ENCODE results near the gene ENG. TPM values are rescaled to one million over a fixed set of nuclear protein-coding genes. Genes with fewer than 3 reads are reported as not detected.
A peak's percentile ranks its signal among the peaks of the same experiment; 100 is the strongest.

The ENG gene
- total RNA-seq, 1 experiment from 2014 or later: 0.76 TPM

DNA sequence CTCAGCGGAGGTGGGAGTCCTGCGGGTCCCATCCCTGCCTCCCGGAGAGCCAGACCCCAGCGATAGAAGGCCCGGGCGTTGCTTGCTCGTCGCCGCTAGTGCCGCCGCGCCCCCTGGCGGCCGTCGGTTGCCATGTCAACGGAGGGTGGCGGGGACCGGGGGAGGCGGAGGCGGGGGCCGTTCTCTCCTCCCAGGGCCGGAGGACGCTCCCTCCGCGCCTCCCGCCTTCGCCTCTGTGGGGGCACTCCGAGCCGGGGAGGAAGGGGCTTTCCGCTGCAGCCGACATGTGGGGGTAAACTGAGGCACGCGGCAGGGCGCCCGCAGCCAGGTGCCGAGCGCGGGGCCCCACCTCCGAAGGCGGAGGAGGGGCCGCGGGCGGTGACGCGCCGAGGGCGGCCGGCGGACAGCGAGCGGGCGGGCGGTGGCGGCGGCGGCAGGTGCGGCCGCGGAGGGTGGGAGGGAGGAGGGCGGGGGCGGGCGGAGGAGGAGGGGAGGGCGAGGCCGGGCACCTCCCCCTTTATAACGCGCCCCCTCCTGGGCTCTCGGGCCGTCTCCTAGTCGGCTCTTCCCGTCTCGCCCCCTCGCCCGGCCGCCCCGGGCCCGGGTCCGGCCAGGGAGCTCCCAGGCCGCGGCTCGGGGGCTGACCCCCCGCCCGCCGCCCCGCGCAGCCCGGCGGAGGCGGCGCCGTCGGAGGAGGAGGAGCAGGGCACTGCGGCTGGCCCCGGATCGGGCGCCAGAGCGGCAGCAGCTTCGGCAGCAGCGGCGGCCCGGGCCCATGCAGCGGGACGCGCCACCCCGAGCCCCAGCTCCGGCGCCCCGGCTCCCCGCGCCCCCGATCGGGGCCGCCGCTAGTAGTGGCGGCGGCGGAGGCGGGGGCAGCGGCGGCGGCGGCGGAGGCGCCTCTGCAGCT is 69.2 kb downstream of the ENG start:
- DNase-seq (ENCODE audit: low read depth, low spot score) (peak; percentile 60), ATAC-seq (peak; percentile 67)
- Histone ChIP-seq H3K27me3 (ENCODE audit: insufficient read depth, low read length) (no peaks in the 10 kb centered on the region), H2AFZ (ENCODE audit: low read depth, low read length, poor library complexity, severe bottlenecking) (no peak overlapping the region), H3K4me3 (replicated peaks in 1 of 2; ENCODE audit: low read depth in 1 of 2, low read length in 2 of 2) (peak overlapping the region; percentile 45 to 90), H3K9ac (ENCODE audit: low read length) (peak overlapping the region; percentile 89), H3K4me2 (ENCODE audit: low read length) (peak overlapping the region; percentile 87), H3K9me3 (ENCODE audit: control insufficient read depth in 1 of 2, insufficient read depth in 1 of 2, low read depth in 1 of 2, low read length in 2 of 2) (no peaks in the 10 kb centered on the region), H3K27ac (ENCODE audit: low read depth, low read length) (peak overlapping the region; percentile 98), H3K9me2 (ENCODE audit: insufficient read depth) (no peaks in the 10 kb centered on the region), H3K4me1 (ENCODE audit: control insufficient read depth in 1 of 2, insufficient read depth in 2 of 2, low read length in 2 of 2) (peaks cover 11 to 14% of the 10 kb centered on the region in 2 experiments; a peak in 3 of 4 replicates), H3K79me2 (ENCODE audit: insufficient read depth, low read length) (peaks cover 43% of the 10 kb centered on the region), H3K36me3 (ENCODE audit: control insufficient read depth in 1 of 2, insufficient read depth in 2 of 2, low read length in 2 of 2) (peaks cover 29 to 34% of the 10 kb centered on the region in 2 experiments), H4K20me1 (ENCODE audit: insufficient read depth) (peaks cover 31% of the 10 kb centered on the region; the same call in 1 of the 2 replicates)
- ChIA-PET POLR2A (interaction anchor here (0.7 to 1.1 kb wide), 4 partner anchors 11 to 50 kb away, joined by 3 to 6 read pairs (median 3); partner anchors contain the start of gene TOR2A), RAD21 (ENCODE audit: low non-redundant PET in 1 of 2, low total read pairs in 2 of 2, uncharacterized antibody in 2 of 2, unreplicated experiment in 2 of 2) (interaction anchor here (0.5 to 1.2 kb wide), 5 partner anchors 50 to 139 kb away, joined by 3 to 6 read pairs (median 4); partner anchors contain the start of gene TOR2A (in 2 of the 2)), CTCF (interaction anchor here (0.6 to 1.6 kb wide), 10 partner anchors 9 to 135 kb away, joined by 3 to 7 read pairs (median 4); partner anchors contain the start of gene TOR2A)
- no TSS peak for BruUV-seq (replicated peaks)
- TF ChIP-seq, protein P1, sequence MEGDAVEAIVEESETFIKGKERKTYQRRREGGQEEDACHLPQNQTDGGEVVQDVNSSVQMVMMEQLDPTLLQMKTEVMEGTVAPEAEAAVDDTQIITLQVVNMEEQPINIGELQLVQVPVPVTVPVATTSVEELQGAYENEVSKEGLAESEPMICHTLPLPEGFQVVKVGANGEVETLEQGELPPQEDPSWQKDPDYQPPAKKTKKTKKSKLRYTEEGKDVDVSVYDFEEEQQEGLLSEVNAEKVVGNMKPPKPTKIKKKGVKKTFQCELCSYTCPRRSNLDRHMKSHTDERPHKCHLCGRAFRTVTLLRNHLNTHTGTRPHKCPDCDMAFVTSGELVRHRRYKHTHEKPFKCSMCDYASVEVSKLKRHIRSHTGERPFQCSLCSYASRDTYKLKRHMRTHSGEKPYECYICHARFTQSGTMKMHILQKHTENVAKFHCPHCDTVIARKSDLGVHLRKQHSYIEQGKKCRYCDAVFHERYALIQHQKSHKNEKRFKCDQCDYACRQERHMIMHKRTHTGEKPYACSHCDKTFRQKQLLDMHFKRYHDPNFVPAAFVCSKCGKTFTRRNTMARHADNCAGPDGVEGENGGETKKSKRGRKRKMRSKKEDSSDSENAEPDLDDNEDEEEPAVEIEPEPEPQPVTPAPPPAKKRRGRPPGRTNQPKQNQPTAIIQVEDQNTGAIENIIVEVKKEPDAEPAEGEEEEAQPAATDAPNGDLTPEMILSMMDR (IDR thresholded peaks at IDR 0.05 in 2 of 3, conservative IDR thresholded peaks at IDR 0.05 in 1 of 3; ENCODE audit: borderline replicate concordance in 1 of 3, insufficient read depth in 1 of 3, low read depth in 2 of 3, low read length in 2 of 3): peak in 2 of 3 experiments; percentile 75 to 81; a peak in 4 of 6 replicates
- TF ChIP-seq POLR2AphosphoS5 (IDR thresholded peaks at IDR 0.05; ENCODE audit: low read depth, low read length): 0 out of 2 replicates have a peak, but pooled peaks have one; percentile 26
- TF ChIP-seq, protein P2, sequence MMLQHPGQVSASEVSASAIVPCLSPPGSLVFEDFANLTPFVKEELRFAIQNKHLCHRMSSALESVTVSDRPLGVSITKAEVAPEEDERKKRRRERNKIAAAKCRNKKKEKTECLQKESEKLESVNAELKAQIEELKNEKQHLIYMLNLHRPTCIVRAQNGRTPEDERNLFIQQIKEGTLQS (IDR thresholded peaks at IDR 0.05): no peak
- intact Hi-C loops (cut with micrococcal nuclease): loop anchor here (1.0 to 5.0 kb wide), 3 partner anchors 50 to 194 kb away; partner anchors contain the start of genes ST6GALNAC4 and TOR2A
